Activated T-helper 2 cell treated with anti-CD3 and anti-CD28 coated beads, Interferon-gamma antibody, Interleukin-2, Interleukin-4, amounts not matched to agents 10 μg/mL and 5 μg/mL and 100 μg/mL, durations not matched to agents 14 hours and 24 hours and 36 hours (primary cell): ENCODE measurements around the gene VGLL4. TPM values are rescaled to one million over a fixed set of nuclear protein-coding genes. Genes with fewer than 3 reads are reported as not detected.

ENCODE experiments used
- DNase-seq: peaks from one replicate; pipeline ENCODE4 v3.0.0; 2021; ENCODE audit warnings: low spot score
- H3K27ac Mint-ChIP-seq: one replicate; pipeline ENCODE4 v1.8.0; 2021; ENCODE audit warnings: mixed read lengths
- H3K27me3 Mint-ChIP-seq: one replicate; pipeline ENCODE4 v1.8.0; 2021; ENCODE audit warnings: low read depth, mixed read lengths
- H3K36me3 Mint-ChIP-seq: one replicate; pipeline ENCODE4 v1.8.0; 2021; ENCODE audit warnings: low read depth, mixed read lengths
- H3K4me1 Mint-ChIP-seq: one replicate; pipeline ENCODE4 v1.8.0; 2021; ENCODE audit warnings: low read depth, mixed read lengths
- H3K4me3 Mint-ChIP-seq: one replicate; pipeline ENCODE4 v1.8.0; 2021; ENCODE audit warnings: low read depth, mild to moderate bottlenecking, moderate library complexity, mixed read lengths
- H3K9me3 Mint-ChIP-seq: one replicate; pipeline ENCODE4 v1.8.0; 2021; ENCODE audit warnings: mixed read lengths
- intact Hi-C: fragments of 100-400 bp; cut with micrococcal nuclease; formaldehyde crosslinking; loops from one replicate; pipeline ENCODE4 v1.15.1; 2023
- total RNA-seq: library from RNA; stranded (reverse); gene quantifications from 2 replicates; pipeline ENCODE4 v1.2.3, GENCODE V29; 2022

VGLL4 gene
- total RNA-seq, 1 donor from 2014 or later: 66.6 TPM

- Mint-ChIP-seq H3K27me3 (peaks cover 8% of the 10 kb centered on the region), H3K36me3 (peaks cover 38% of the 10 kb centered on the region), H3K27ac (peak overlapping the region; percentile 92), H3K4me1 (peaks cover 35% of the 10 kb centered on the region), H3K4me3 (peak overlapping the region; percentile 91), H3K9me3 (no peaks in the 10 kb centered on the region)
- intact Hi-C loops: loop anchor here (5.0 to 10.0 kb wide), 7 partner anchors 36 to 406 kb away; no protein-coding TSS in a partner anchor
- no peak for DNase-seq
Observed at GRCh38 chr3:11643201-11643603, 513 bp downstream of the VGLL4 start.

DNA sequence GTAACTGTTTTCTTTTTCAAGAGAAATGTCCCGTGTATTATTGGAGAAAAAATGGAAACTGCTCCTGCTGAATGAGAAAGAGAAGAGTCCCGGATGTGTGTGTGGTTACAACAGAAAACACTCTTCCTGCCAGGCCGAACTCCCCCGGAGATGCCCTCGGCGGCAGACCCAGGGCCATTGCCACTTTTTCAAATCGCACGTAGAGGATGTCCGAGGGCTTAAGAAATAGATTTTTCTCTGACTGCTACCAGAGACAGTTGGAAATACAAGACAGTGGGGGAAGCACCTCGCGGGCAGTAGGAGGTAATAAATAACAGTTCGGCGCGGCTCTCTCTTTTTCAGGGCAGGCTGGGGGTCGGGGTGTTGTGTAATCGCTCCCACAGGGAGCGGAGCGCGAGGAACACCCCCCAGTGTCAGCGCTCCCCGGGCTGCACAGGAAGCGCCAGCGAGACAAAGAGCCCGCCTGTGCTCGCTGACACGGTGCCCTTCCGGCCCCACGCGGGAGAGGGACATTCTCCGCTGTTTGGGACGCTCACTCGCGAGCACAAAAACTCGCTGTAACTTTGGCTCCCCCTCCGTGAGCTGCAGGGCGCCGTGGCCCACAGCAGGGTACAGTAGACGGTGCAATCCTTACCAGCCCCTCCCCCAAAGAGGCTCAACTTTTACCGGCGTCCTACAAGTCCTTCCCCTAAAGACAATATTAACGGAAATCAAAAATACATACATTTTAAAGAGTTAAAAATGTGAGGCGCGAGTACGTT is 1.1 kb downstream of the VGLL4 start:
- H3K27ac Mint-ChIP-seq: peak overlapping the region; percentile 92
- H3K4me3 Mint-ChIP-seq: peak overlapping the region; percentile 91
- intact Hi-C loops: loop anchor here (1.0 to 10.0 kb wide), 8 partner anchors 16 to 405 kb away; no protein-coding TSS in a partner anchor
- H3K9me3 Mint-ChIP-seq: no peaks in the 10 kb centered on the region
- H3K4me1 Mint-ChIP-seq: peaks cover 40% of the 10 kb centered on the region
- H3K36me3 Mint-ChIP-seq: peaks cover 43% of the 10 kb centered on the region
- H3K27me3 Mint-ChIP-seq: peaks cover 3% of the 10 kb centered on the region
- DNase-seq: peak; percentile 61

GRCh38 chr3:11641683-11642430 is 1.9 kb downstream of the VGLL4 start:
- H3K4me3 Mint-ChIP-seq: peak overlapping the region; percentile 91
- H3K27me3 Mint-ChIP-seq: no peaks in the 10 kb centered on the region
- peak overlapping the region; percentile 92 for H3K27ac Mint-ChIP-seq
- H3K4me1 Mint-ChIP-seq: peaks cover 46% of the 10 kb centered on the region
- DNase-seq: no peak
- peaks cover 49% of the 10 kb centered on the region for H3K36me3 Mint-ChIP-seq
- no peaks in the 10 kb centered on the region for H3K9me3 Mint-ChIP-seq
- intact Hi-C loops: loop anchor here (1.0 to 10.0 kb wide), 8 partner anchors 16 to 405 kb away; no protein-coding TSS in a partner anchor

GRCh38 chr3:11641316-11641682 is 2.4 kb downstream of the VGLL4 start:
- Mint-ChIP-seq H3K4me3 (peak overlapping the region; percentile 91), H3K4me1 (peaks cover 51% of the 10 kb centered on the region), H3K27ac (peak overlapping the region; percentile 92), H3K36me3 (peaks cover 53% of the 10 kb centered on the region), H3K27me3 (no peaks in the 10 kb centered on the region), H3K9me3 (no peaks in the 10 kb centered on the region)
- intact Hi-C loops: loop anchor here (5.0 to 10.0 kb wide), 7 partner anchors 34 to 404 kb away; no protein-coding TSS in a partner anchor
- no peak for DNase-seq

- H3K4me1 Mint-ChIP-seq: peaks cover 61% of the 10 kb centered on the region
- H3K27me3 Mint-ChIP-seq: no peaks in the 10 kb centered on the region
- DNase-seq: no peak
- peak overlapping the region; percentile 74 for H3K4me3 Mint-ChIP-seq
- H3K27ac Mint-ChIP-seq: peak overlapping the region; percentile 28
- H3K9me3 Mint-ChIP-seq: no peaks in the 10 kb centered on the region
- H3K36me3 Mint-ChIP-seq: peaks cover 53% of the 10 kb centered on the region
- intact Hi-C loops: loop anchor here (5.0 to 10.0 kb wide), 7 partner anchors 33 to 403 kb away; no protein-coding TSS in a partner anchor
Observed at GRCh38 chr3:11640009-11640673, 3.6 kb downstream of the VGLL4 start.

- peaks cover 56% of the 10 kb centered on the region for H3K36me3 Mint-ChIP-seq
- DNase-seq: no peak
- H3K27me3 Mint-ChIP-seq: no peaks in the 10 kb centered on the region
- H3K9me3 Mint-ChIP-seq: no peaks in the 10 kb centered on the region
- H3K4me1 Mint-ChIP-seq: peaks cover 69% of the 10 kb centered on the region
- peak overlapping the region; percentile 31 for H3K4me3 Mint-ChIP-seq
- H3K27ac Mint-ChIP-seq: no peak overlapping the region
- intact Hi-C loops: no loop called here
Observed at GRCh38 chr3:11638495-11639358, 5.0 kb downstream of the VGLL4 start.

DNA sequence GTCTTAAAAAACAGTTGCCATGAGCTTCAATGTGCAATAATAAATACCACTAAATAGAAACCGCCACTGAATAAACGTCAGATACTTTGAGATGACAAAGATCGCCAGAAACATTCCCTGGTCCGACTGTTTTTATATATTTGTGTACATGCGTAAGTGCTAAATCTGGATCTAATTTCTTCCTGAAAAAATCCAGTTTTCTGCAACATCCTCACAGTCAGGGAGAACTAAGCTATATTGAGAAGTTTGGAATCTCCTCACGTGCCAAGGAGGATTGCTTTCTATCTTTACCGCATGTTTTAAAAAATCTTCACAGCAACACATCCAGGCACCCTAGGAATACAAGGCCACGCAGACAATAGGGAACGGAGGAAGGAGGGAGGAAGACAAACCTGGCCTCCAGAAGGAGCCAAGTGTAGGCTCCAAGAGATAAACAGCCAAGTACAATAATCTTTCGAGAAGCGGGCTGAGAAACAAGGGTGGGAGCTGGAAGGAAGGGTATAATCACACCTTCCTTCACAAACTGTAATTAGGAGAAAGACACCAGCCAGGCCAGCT is 5.7 kb downstream of the VGLL4 start:
- peaks cover 57% of the 10 kb centered on the region for H3K36me3 Mint-ChIP-seq
- no peaks in the 10 kb centered on the region for H3K27me3 Mint-ChIP-seq
- H3K9me3 Mint-ChIP-seq: no peaks in the 10 kb centered on the region
- DNase-seq: no peak
- peak overlapping the region; percentile 20 for H3K4me3 Mint-ChIP-seq
- H3K4me1 Mint-ChIP-seq: peaks cover 74% of the 10 kb centered on the region
- H3K27ac Mint-ChIP-seq: no peak overlapping the region
- intact Hi-C loops: no loop called here

- peaks cover 83% of the 10 kb centered on the region for H3K4me1 Mint-ChIP-seq
- H3K27me3 Mint-ChIP-seq: no peaks in the 10 kb centered on the region
- peaks cover 60% of the 10 kb centered on the region for H3K36me3 Mint-ChIP-seq
- no peak for DNase-seq
- intact Hi-C loops: no loop called here
- no peak overlapping the region for H3K4me3 Mint-ChIP-seq
- H3K27ac Mint-ChIP-seq: no peak overlapping the region
- H3K9me3 Mint-ChIP-seq: no peaks in the 10 kb centered on the region
Observed at GRCh38 chr3:11636394-11636770, 7.3 kb downstream of the VGLL4 start.

DNA sequence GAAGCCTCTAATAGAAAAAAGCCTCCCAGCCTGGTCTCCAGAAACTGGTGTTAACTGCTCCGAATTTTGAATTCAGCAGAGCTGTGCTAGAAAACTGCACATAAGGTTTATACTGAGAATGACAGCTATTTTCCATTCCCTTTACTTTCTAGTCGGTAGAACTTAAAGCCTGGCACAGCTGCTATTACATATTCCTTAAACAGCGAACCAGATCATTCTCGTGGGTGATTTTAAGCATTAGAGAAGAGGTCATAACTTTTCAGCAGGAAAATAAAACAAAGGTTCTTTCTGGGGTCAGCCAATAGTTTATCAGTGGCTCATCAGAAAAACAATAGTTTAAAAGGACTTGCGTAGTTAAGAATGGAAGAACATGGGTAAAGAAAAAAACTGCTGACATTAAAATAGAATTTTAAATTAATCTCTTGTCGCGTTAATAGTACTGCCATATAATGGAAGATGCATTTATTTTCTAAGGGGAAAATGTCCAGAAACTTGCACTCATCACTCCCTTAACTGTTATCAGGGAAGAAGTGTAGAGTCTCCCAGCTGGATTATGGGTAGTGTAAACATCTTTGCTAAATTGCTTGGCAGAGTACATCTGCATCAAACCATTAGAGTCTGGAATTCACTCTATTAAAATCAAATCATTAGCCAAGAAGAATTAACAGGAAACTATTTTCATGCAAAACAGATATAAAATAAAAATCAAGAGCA is 7.9 kb downstream of the VGLL4 start:
- DNase-seq: no peak
- Mint-ChIP-seq H3K4me1 (peaks cover 85% of the 10 kb centered on the region), H3K27me3 (no peaks in the 10 kb centered on the region), H3K4me3 (no peak overlapping the region), H3K9me3 (no peaks in the 10 kb centered on the region), H3K36me3 (peaks cover 63% of the 10 kb centered on the region), H3K27ac (no peak overlapping the region)
- intact Hi-C loops: no loop called here

DNA sequence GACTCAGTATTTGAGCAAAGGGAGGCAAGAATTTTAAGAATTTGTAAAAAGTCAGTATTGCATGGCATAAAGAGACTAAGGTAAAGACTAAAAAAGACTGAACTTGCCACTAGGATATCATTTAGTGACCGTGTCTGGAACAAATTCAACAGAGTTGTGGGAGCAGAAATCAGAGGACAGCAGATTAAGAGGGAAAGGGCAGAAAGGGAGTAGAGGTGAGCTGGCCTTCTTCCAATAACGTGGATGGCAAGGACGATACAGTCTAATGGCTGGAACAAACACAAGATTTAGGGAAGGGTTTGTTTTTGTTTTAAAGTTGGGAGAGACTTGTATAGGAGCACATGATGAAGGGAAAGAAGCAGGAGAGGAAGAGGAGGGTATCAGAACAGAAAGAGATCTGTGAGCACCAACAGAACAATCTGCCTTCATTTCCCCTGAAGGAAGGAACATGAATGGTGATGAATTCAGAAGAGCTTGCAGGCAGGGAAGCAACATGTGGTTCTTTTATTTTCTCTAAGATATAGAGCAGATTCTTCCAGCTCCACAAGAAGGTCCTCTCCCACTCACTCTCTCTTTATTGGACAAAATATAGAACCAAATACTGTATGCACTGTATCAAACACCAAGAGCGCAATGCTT is 8.6 kb downstream of the VGLL4 start:
- Mint-ChIP-seq H3K36me3 (peaks cover 57% of the 10 kb centered on the region), H3K4me3 (no peak overlapping the region), H3K9me3 (no peaks in the 10 kb centered on the region), H3K27ac (peak overlapping the region; percentile 26), H3K27me3 (no peaks in the 10 kb centered on the region), H3K4me1 (peaks cover 80% of the 10 kb centered on the region)
- intact Hi-C loops: no loop called here
- DNase-seq: no peak

- no peaks in the 10 kb centered on the region for H3K27me3 Mint-ChIP-seq
- H3K4me3 Mint-ChIP-seq: peak overlapping the region; percentile 23
- DNase-seq: peak; percentile 34
- H3K27ac Mint-ChIP-seq: peak overlapping the region; percentile 34
- intact Hi-C loops: no loop called here
- no peaks in the 10 kb centered on the region for H3K9me3 Mint-ChIP-seq
- peaks cover 80% of the 10 kb centered on the region for H3K4me1 Mint-ChIP-seq
- peaks cover 53% of the 10 kb centered on the region for H3K36me3 Mint-ChIP-seq
Observed at GRCh38 chr3:11634081-11634635, 9.6 kb downstream of the VGLL4 start.
